A673 (cell line): ENCODE data around the gene UBE2Q1. TPM values are rescaled to one million over a fixed set of nuclear protein-coding genes. Genes with fewer than 3 reads are reported as not detected.
"Not testable (repeated sequence)": the region's sequence is repeated elsewhere in the genome, so short reads cannot be mapped to it uniquely, and the experiment has no call there.

ENCODE experiments used
- BruUV-seq: library from RNA; stranded (reverse); fragments of 400-500 nt; replicated peaks from 2 replicates; lab custom pipeline; 2021; lab: Mats Ljungman, UMichigan
- CTCF ChIA-PET: fragments of 300-600 bp; sonication (Branson Sonifier 250); formaldehyde crosslinking; loops from one replicate; lab custom pipeline; 2022; ENCODE audit warnings: antibody characterized with exemption; lab: Charles Lee
- POLR2A ChIA-PET: fragments of 300-600 bp; sonication (Branson Sonifier 250); formaldehyde crosslinking; loops from one replicate; lab custom pipeline; 2022; ENCODE audit warnings: antibody characterized with exemption; ENCODE audit not compliant: low non-redundant PET; lab: Charles Lee
- DNase-seq: peaks from one replicate; pipeline ENCODE4 v3.0.0-alpha.2; 2015; ENCODE audit warnings: low spot score
- H3K27ac ChIP-seq: fragments of 200-600 bp; sonication (generic); 2 replicates; pipeline ENCODE4 v1.5.1; 2016; ENCODE audit warnings: mixed run types, low read depth, mild to moderate bottlenecking, mixed read lengths, antibody characterized with exemption, low read length; ENCODE audit not compliant: poor library complexity, severe bottlenecking
- H3K27me3 ChIP-seq: fragments of 200-600 bp; sonication (generic); replicated peaks from 2 replicates; pipeline ENCODE4 v1.6.1; 2017; ENCODE audit warnings: mixed run types, low read depth, mild to moderate bottlenecking, mixed read lengths, antibody characterized with exemption, low read length; ENCODE audit not compliant: insufficient read depth, poor library complexity
- H3K36me3 ChIP-seq: fragments of 200-600 bp; sonication (generic); 2 replicates; pipeline ENCODE4 v1.6.1; 2016; ENCODE audit warnings: mixed run types, mild to moderate bottlenecking, mixed read lengths, antibody characterized with exemption, low read length; ENCODE audit not compliant: insufficient read depth, poor library complexity, severe bottlenecking
- H3K4me1 ChIP-seq: fragments of 200-600 bp; sonication (generic); 2 replicates; pipeline ENCODE4 v1.6.1; 2017; ENCODE audit warnings: mixed run types, mild to moderate bottlenecking, mixed read lengths, antibody characterized with exemption, low read length; ENCODE audit not compliant: insufficient read depth, poor library complexity, severe bottlenecking
- H3K4me3 ChIP-seq: fragments of 200-600 bp; sonication (generic); 2 replicates; pipeline ENCODE4 v1.5.1; 2016; ENCODE audit warnings: low read depth, mixed run types, mild to moderate bottlenecking, mixed read lengths, low read length; ENCODE audit not compliant: poor library complexity, severe bottlenecking
- H3K9me3 ChIP-seq: fragments of 200-600 bp; sonication (generic); 2 replicates; pipeline ENCODE4 v1.6.1; 2016; ENCODE audit warnings: mixed run types, low read depth, mild to moderate bottlenecking, mixed read lengths, antibody characterized with exemption, low read length; ENCODE audit not compliant: poor library complexity, severe bottlenecking
- EZH2 ChIP-seq: fragments of 200-600 bp; sonication (generic); IDR thresholded peaks from 2 replicates; pipeline ENCODE4 v1.6.1; 2017; ENCODE audit warnings: borderline replicate concordance, low read depth, mild to moderate bottlenecking, mixed read lengths, antibody characterized with exemption, low read length; ENCODE audit not compliant: poor library complexity, severe bottlenecking
- intact Hi-C: fragments of 100-400 bp; cut with micrococcal nuclease; formaldehyde crosslinking; loops from one replicate; pipeline ENCODE4 v1.10.0; 2022; ENCODE audit not compliant: unreplicated experiment
- total RNA-seq: library from RNA; stranded (reverse); gene quantifications from 2 replicates; pipeline ENCODE4 v1.2.3, GENCODE V29; 2021
- TF ChIP-seq, protein P1 (sequence below): fragments of 300-800, 200-600 bp; sonication (generic); conservative IDR thresholded peaks from 2 replicates; pipeline ENCODE4 v1.5.1; 2017; ENCODE audit warnings: low read depth, mild to moderate bottlenecking, antibody characterized with exemption, low read length, moderate library complexity, mixed read lengths

Gene UBE2Q1
- total RNA-seq, 1 experiment from 2014 or later, result 84.5 TPM

DNA sequence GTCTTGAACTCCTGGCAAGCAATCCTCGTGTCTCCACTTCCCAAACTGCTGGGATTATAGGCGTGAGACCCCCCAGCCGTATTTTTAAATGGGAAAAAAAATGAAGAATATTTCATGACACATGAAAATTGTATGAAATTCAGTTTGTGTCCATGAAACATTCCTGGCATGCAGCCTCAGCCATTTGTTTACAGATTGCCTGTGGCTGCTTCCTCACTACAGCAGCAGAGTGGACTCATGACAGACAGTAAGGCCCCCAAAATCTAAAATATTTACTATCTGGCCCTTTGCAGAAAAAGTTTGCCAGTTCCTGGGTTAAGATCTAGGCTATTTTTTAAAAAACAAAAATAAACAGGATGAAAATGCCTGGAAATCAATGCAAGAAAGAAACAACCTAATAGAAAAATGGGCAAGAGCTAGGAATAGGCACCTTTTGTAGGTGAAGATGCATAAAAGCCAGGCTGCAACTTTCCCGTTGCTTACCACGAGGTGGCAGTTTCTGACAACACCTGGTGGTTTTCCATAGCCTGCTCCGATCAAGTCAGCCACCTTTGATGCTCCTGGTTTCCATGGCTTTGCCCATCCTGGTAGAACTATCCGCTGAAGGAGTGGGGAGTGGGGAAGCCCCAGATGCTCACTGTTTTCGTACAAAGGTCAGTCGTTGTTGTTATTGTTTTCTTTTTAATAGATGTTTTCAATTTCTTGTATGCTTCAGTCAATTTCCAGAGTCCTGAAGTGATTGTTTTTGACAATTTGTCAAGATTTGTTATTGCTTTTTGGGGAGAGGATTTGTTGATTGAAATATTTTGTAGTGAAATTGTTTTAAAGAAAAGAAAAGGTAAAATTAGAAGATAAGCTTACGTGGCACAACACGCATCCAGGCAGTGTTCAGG is 24.3 kb downstream of the UBE2Q1 start:
- POLR2A ChIA-PET, result no interaction called here
- no peaks in the 10 kb centered on the region for H3K36me3 ChIP-seq
- CTCF ChIA-PET, result no interaction called here
- H3K4me3 ChIP-seq, result no peak overlapping the region
- no TSS peak for BruUV-seq
- H3K27ac ChIP-seq, result no peak overlapping the region
- no peak for TF ChIP-seq EZH2
- TF ChIP-seq, protein P1, sequence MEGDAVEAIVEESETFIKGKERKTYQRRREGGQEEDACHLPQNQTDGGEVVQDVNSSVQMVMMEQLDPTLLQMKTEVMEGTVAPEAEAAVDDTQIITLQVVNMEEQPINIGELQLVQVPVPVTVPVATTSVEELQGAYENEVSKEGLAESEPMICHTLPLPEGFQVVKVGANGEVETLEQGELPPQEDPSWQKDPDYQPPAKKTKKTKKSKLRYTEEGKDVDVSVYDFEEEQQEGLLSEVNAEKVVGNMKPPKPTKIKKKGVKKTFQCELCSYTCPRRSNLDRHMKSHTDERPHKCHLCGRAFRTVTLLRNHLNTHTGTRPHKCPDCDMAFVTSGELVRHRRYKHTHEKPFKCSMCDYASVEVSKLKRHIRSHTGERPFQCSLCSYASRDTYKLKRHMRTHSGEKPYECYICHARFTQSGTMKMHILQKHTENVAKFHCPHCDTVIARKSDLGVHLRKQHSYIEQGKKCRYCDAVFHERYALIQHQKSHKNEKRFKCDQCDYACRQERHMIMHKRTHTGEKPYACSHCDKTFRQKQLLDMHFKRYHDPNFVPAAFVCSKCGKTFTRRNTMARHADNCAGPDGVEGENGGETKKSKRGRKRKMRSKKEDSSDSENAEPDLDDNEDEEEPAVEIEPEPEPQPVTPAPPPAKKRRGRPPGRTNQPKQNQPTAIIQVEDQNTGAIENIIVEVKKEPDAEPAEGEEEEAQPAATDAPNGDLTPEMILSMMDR, result peak; percentile 60
- intact Hi-C loops, result no loop called here
- no peaks in the 10 kb centered on the region for H3K4me1 ChIP-seq
- DNase-seq, result peak; percentile 19
- peaks cover 3% of the 10 kb centered on the region for H3K9me3 ChIP-seq
- H3K27me3 ChIP-seq, result no peaks in the 10 kb centered on the region

DNA sequence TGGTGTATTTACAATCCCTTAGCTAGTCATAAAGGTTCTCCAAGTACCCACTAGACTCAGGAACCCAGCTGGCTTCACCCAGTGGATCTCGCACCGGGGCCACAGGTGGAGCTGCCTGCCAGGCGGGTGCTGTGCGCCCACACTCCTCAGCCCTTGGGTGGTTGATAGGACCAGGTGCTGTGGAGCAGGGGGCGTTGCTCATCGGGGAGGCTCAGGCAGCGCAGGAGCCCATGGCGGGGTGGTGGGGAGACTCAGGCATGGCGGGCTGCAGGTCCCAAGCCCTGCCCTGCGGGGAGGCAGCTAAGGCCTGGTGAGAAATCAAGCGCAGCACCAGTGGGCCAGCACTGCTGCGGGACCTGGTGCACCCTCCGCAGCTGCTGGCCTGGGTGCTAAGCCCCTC is 26.5 kb downstream of the UBE2Q1 start:
- POLR2A ChIA-PET, H3K27me3 ChIP-seq, DNase-seq, H3K4me3 ChIP-seq, H3K4me1 ChIP-seq, H3K36me3 ChIP-seq, H3K9me3 ChIP-seq, CTCF ChIA-PET, BruUV-seq, intact Hi-C loops, H3K27ac ChIP-seq: not testable (repeated sequence)

DNA sequence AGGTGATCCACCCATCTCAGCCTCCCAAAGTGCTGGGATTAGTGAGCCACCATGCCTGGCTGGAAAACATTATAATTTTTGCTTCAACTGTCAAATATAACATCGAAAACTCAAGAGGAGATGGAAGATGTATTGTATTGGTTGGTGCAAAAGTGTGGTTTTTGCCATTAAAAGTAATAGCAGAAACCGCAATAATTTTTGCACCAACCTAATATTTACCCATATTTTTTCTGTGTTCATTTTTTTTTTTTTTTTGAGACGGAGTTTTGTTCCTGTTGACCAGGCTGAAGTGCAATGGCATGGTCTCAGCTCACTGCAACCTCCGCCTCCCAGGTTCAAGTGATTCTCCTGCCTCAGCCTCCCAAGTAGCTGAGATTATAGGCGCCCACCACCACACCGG is 29.2 kb downstream of the UBE2Q1 start:
- no peaks in the 10 kb centered on the region for H3K4me1 ChIP-seq
- DNase-seq, result no peak
- no peak overlapping the region for H3K4me3 ChIP-seq
- ChIA-PET CTCF (no interaction called here), POLR2A (no interaction called here)
- H3K27ac ChIP-seq, result no peak overlapping the region
- H3K36me3 ChIP-seq, result no peaks in the 10 kb centered on the region
- intact Hi-C loops, result no loop called here
- H3K9me3 ChIP-seq, result no peaks in the 10 kb centered on the region
- no TSS peak for BruUV-seq
- TF ChIP-seq, protein P1, result no peak
- H3K27me3 ChIP-seq, result no peaks in the 10 kb centered on the region

DNA sequence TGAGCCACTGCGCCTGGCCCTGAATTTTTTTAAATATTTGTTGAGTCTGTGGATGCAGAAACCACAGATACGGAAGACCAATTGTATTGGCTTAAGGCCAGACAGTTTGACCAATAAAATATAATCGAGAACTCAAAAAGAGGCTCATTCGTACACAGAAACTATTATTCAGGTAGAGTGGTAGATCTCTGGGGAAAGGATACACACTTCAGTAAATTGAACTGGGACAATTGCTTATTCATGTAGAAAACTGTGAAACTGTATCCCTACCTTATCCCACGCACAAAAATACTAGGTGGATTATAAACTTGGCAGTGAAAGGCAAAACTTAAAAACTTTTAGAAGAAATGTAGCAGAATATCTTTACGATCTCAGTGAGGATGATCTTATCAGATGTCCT is 31.3 kb downstream of the UBE2Q1 start:
- ChIA-PET POLR2A (no interaction called here), CTCF (no interaction called here)
- H3K36me3 ChIP-seq, result no peaks in the 10 kb centered on the region
- intact Hi-C loops, result no loop called here
- DNase-seq, result no peak
- TF ChIP-seq, protein P1, result no peak
- TF ChIP-seq EZH2, result no peak
- no peaks in the 10 kb centered on the region for H3K9me3 ChIP-seq
- no peaks in the 10 kb centered on the region for H3K4me1 ChIP-seq
- no peak overlapping the region for H3K27ac ChIP-seq
- no peaks in the 10 kb centered on the region for H3K27me3 ChIP-seq
- no peak overlapping the region for H3K4me3 ChIP-seq
- BruUV-seq, result no TSS peak
